ENCODE results near the gene NDUFA7.

GRCh38 chr19:8305798-8306197 is 15.4 kb downstream of the NDUFA7 start:
- no peak for TF ChIP-seq TAF1 (IDR thresholded peaks at IDR 0.05; ENCODE audit: low read depth, low read length)
- TF ChIP-seq POLR2A (IDR thresholded peaks at IDR 0.05; ENCODE audit: low read depth, low read length) = no peak
- no peak for TF ChIP-seq SPI1 (IDR thresholded peaks at IDR 0.05; ENCODE audit: low read depth, low read length)
- TF ChIP-seq POLR2AphosphoS5 (IDR thresholded peaks at IDR 0.05; ENCODE audit: low read depth, low read length) = no peak
- TF ChIP-seq PAX5 (IDR thresholded peaks at IDR 0.05; ENCODE audit: insufficient read depth, low read length, severe bottlenecking) = no peak
